HG03565 (cell line): ENCODE results near the gene CYP4B1.
"Not testable (repeated sequence)": the region's sequence is repeated elsewhere in the genome, so short reads cannot be mapped to it uniquely, and the experiment has no call there.

Source experiments
- ATAC-seq: cut with Tn5 transposase; IDR thresholded peaks from one replicate; pipeline ENCODE4 v1.9.1; 2021; ENCODE audit warnings: mild to moderate bottlenecking, moderate library complexity; ENCODE audit not compliant: unreplicated experiment

The CYP4B1 gene

GRCh38 chr1:46798810-46799209, at the start of gene CYP4B1:
CYP4B1 (plus strand) TSS chr1:46799046; CDS start chr1:46799082, 36 bp downstream.
- ATAC-seq, result no peak

DNA sequence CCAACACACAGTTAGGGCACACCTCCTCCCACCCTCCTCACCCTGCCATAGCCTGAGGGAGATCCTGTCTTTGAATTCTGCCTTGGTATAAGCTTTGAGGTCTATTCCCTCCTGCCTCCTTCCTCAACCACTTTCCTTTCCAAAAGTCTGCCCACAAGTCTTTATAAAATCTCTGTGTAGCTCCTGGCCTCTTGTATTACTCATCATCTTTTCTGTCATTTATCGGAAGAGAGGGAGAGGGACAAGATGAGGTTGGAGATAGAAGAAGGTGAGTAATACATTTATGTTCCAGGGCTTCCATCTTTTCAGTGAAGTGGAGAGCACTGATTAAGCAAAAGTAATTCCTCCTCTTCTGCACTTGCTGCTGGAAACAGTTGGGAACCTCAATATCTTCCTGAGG, 49.4 kb upstream of the CYP4B1 start:
- no peak for ATAC-seq

GRCh38 chr1:46749921-46750404, 48.9 kb upstream of the CYP4B1 start:
- ATAC-seq, result no peak

GRCh38 chr1:46753985-46754384, 44.9 kb upstream of the CYP4B1 start:
- no peak for ATAC-seq

DNA sequence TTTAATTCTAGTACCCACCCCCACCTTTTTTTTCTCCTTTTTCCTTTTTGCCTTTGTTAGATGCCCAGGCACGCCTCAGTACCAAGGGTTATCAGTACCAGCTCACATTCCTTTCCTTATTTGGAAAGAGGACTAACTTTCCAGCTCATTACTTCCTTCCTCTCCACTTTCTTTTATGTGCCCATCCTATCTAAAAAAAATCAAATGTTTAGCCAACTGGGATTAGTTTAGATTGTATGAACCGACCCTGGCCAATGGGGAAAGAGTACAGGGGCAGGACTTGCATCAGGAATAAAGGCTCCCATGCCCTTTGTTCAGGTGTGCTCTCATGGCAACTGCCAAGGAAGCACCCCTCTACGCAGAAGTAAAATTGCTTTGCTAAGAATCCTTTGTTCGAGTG, 44.1 kb upstream of the CYP4B1 start:
- not testable (repeated sequence) for ATAC-seq

DNA sequence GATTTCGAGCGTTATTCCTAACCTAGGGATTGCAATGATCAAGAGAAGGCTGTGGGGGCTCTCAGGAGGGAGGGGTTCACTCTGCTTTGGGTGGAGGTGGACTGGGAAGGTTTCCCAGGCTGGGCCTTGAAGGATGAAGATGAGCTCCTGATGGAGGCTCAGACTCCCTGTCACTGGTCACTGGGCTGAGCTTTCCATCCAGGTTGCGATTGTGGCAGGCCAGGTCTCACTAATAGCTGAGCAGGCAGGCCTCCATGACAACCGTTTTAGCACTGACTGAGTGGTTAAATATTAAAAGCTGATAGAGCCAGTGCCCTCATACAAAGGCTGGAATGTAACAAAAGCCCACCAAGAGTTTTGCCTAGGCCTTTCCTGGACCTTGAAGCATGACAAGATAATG, 43.7 kb upstream of the CYP4B1 start:
- no peak for ATAC-seq

DNA sequence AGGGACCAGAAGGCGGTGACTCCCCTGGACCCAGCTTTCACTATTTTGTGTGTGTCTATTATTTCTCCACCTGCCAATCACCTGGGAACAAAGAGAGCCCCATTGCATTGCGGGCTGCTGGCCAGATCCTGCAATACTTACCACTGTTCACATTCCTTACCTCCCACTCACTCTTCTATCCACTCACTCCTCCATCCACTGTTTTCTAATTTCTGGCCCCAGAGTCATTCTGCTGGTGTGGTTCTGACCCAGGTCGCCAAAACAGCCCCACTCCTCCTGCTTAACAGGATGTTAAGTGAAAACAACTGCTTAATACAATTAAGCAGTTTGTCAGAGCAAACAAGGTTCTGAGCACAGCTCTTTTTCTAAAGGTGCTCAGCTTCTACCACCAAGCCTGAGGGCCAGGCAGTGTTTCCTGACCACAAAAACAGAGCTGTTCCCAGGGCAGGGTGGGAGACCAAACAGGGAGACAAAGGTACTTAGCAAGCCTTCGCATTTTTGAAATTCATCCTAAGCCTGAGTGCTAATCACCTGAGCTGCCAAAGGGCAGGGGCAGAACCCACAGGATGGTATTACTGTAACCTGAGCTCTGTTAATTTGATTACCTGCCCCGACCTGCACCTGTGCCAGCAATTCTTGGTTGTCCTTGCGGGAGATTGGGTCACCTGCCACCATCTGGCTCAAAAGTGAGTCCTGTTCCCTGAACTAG, 41.4 kb upstream of the CYP4B1 start:
- no peak for ATAC-seq

DNA sequence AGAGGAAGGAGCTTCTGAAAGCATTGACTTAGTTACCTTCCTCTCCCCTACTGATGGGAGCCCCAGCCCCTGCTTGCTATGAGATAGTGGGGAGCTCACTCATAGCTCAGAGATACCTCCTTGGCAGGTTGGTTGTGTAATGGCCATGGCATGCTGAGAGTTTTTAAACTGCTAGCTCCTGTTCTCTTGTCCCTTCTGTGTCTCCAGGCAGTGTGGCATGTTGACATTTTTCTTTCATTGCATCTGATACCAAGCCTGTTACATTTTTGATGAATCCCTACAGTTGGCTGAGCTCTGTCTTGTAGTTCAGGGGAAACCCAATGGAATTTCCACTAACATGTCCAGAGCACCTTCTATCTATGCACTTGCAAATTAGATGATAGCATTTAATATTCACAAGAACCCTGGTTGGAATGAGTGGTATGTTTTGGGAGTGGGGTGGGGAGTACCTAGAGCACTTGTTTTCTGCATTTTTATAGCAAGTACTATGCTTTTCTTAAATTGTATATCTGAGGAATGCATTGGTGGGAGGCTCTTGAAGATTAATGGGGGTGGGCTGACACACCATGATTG, 40.8 kb upstream of the CYP4B1 start:
- no peak for ATAC-seq

DNA sequence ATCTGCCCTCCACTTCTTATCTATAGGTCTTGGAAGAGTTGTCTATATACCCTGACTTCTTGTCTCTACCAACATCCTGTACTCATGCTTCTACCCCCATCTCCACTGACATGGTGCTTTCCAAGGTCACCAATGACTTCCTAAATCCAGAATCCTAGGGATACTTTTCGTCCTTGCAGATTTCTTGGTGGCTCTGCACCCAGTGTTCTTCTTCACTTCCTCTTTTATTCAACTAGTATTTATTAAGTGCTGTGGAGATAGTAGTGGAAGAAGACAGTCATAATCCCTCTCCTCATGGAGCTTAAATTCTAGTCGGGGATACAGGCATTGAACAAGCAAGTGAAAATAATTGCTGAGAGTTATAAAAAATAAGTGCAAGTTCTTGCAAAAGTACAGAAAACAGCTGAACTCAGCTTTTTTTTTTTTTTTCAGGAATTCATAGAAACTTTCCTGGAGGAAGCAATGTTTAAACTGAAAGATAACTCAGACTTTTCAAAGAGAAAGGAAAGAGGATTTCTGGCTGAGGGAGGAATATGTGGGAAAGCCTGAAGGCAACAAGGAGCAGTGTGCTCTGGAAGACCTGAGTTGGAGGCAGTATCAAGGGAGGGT, 38.2 kb upstream of the CYP4B1 start:
- no peak for ATAC-seq

GRCh38 chr1:46761740-46762139, 37.1 kb upstream of the CYP4B1 start:
- no peak for ATAC-seq

DNA sequence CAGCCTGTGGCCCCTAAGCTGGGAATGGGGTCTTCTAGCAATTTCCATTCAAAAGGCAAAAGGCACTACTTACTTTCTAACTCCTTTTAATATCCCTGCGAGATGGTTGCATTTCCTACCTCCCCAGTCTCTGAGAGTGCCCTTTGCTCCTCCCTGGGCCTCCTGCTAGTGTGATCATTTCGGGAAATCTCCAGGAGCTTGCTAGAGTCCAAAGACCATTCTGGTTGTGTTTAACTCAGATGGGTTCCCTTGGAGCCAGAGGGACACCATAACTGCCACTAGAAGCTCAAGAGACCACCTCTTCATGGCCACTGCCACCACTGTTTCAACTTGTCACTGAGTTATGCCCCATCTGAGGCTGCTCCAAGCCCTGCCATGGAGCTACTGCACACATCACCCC, 34.4 kb upstream of the CYP4B1 start:
- no peak for ATAC-seq

GRCh38 chr1:46767649-46768282, 31.1 kb upstream of the CYP4B1 start:
- no peak for ATAC-seq

- no peak for ATAC-seq
Measured at GRCh38 chr1:46768445-46768844, 30.4 kb upstream of the CYP4B1 start.

DNA sequence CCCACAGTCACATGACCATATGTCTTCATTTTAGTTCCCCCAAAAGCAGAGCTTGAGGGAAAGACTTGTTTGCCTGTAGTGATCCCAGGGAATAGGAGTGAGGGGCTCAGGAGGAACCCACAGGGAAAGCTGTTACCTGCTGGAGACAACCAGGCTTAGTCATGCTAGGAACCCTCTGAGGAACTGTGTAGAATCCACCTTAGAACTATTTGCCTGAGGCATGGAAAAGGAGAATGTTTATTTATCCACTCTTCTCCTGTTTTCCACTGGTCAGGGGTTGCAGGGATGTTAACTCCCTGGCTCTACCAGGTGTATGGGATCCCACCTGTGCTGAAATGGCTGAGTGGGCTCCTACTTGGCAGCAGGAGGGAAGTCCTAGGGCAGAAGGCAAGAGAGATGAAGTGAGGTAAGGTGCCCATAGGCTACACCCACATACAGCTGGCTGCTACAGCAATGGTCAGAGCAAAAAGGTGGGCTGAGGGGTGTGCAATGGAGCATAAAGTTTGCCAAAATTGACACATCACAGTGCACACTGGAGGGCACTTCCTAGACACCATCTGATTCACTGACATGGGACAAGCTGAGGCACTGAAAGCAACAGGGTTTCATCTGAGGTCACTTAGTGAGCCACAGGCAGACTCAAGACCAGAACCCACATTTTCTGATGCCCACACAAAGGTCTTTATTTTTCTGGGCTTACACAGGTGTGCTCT, 29.7 kb upstream of the CYP4B1 start:
- no peak for ATAC-seq

GRCh38 chr1:46770541-46770940, 28.3 kb upstream of the CYP4B1 start:
- ATAC-seq, result no peak

DNA sequence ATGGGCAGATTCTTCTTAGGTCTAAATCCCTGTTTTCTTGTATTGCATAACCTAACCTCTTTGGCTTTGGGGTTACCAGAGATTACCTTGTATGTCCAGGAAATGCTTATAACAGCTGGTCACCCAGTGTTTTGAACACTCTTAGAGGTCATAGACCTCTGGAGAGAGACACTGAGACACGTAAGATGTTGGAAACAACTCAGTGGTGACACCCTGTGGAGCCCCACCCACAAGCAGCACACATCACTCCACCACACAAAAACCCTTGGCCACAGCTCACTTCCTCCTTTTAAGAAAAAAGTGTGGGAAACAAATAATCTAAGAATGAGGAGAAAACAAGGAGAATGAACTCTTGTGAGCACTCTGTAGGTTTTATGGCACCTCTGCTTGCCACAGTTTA, 26.3 kb upstream of the CYP4B1 start:
- no peak for ATAC-seq

- no peak for ATAC-seq
Measured at GRCh38 chr1:46774297-46774696, 24.5 kb upstream of the CYP4B1 start.

GRCh38 chr1:46778456-46778855, 20.4 kb upstream of the CYP4B1 start:
- not testable (repeated sequence) for ATAC-seq

DNA sequence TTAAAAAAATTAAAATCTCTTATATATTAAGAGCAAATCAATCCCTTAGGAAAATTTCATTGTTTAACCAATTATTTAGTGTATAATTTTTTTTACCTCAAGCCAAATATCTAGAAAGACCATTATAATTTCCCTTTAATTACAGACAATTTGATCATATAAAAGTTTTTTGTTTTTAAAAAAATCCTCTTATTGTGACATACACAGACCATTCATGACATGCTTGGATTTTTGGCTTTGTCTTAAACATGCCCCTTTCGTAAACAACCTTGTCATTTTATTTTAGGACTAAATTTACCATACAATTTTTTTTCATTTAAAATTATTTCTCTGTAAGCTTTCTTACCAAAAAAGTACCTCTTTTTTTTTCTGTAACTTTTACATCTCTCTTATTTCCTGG, 14.2 kb upstream of the CYP4B1 start:
- ATAC-seq, result no peak

DNA sequence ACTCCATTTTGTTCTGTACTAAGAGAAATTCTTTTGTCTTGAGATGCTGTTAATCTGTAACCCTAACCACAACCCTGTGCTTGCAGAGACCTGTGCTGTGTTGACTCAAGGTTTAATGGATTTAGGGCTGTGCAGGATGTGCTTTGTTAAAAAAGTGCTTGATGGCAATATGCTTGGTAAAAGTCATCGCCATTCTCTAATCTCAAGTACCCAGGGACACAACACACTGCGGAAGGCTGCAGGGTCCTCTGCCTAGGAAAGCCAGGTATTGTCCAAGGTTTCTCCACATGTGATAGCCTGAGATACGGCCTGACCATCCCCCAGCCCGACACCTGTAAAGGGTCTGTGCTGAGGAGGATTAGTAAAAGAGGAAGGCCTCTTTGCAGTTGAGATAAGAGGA, 10.2 kb upstream of the CYP4B1 start:
- ATAC-seq, result not testable (repeated sequence)

- ATAC-seq, result no peak
Measured at GRCh38 chr1:46790446-46791101, 8.3 kb upstream of the CYP4B1 start.
